ENCODE data around the gene MYCBP. TPM values are rescaled to one million over a fixed set of nuclear protein-coding genes. Genes with fewer than 3 reads are reported as not detected.

The MYCBP gene
- total RNA-seq, 1 experiment from 2014 or later: 17.4 TPM

DNA sequence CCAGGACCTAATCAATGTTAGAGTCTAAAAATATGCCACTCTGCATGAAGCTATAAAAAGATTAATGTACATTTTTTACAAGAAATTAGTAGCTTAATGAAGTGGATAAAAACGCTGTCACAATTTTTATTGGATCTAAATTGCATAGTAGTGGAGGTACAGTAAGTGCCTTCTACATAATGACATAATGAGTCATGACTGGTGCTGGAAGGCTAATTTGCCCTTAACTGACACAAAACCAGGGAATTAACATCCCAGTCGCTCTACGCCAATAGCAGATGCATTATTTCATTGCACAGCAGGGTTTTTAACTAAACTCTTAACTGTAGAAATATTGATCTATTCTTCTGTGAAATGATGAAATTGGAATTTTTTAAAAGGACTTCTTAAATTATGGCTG is 46.9 kb downstream of the MYCBP start:
- intact Hi-C loops (cut with micrococcal nuclease; ENCODE audit: unreplicated experiment) (no loop called here), in situ Hi-C loops (cut with HindIII; ENCODE audit: low pct_unique_long_range_greater_than_20kb, low sequenced_read_pairs) (no loop called here)
- peaks cover 20% of the 10 kb centered on the region for H3K27me3 ChIP-seq (ENCODE audit: control insufficient read depth, insufficient read depth, low read length)
- ChIA-PET POLR2A (no interaction called here), CTCF (interaction anchor here (0.6 to 1.5 kb wide), 2 partner anchors 9 to 106 kb away, joined by 4 read pairs; no protein-coding TSS in a partner anchor)
- ATAC-seq (no peak), DNase-seq (ENCODE audit: low read depth, low spot score) (no peak)
- H3K4me1 ChIP-seq (ENCODE audit: control insufficient read depth, insufficient read depth, low read length): no peaks in the 10 kb centered on the region; the same call in 1 of the 2 replicates
- H3K36me3 ChIP-seq (ENCODE audit: control insufficient read depth, insufficient read depth, low read length): no peaks in the 10 kb centered on the region
- no TSS peak for BruUV-seq (replicated peaks)
- H3K9me3 ChIP-seq (ENCODE audit: control insufficient read depth, insufficient read depth, low read depth, low read length): no peaks in the 10 kb centered on the region
- no peak overlapping the region for H3K27ac ChIP-seq (ENCODE audit: low read length)
- TF ChIP-seq TCF7L2 (IDR thresholded peaks at IDR 0.05; ENCODE audit: low read depth, low read length) (no peak), REST (IDR thresholded peaks at IDR 0.05; ENCODE audit: insufficient read depth in 1 of 2, low read depth in 2 of 2, low read length in 1 of 2) (no peak), CTCF (IDR thresholded peaks at IDR 0.05) (no peak), SIN3A (IDR thresholded peaks at IDR 0.05; ENCODE audit: borderline replicate concordance, insufficient read depth, low read depth, low read length) (no peak), POLR2AphosphoS5 (IDR thresholded peaks at IDR 0.05; ENCODE audit: low read depth, low read length) (no peak)
- no peak overlapping the region for H3K4me3 ChIP-seq (ENCODE audit: low read depth in 2 of 2, low read length in 2 of 2)

GRCh38 chr1:38820860-38821259 is 52.3 kb downstream of the MYCBP start:
- Histone ChIP-seq H3K4me3 (ENCODE audit: low read depth in 2 of 2, low read length in 2 of 2) (no peak overlapping the region), H3K9me3 (ENCODE audit: control insufficient read depth, insufficient read depth, low read depth, low read length) (no peaks in the 10 kb centered on the region), H3K4me1 (ENCODE audit: control insufficient read depth, insufficient read depth, low read length) (peaks cover 6% of the 10 kb centered on the region; the same call in 1 of the 2 replicates), H3K27ac (ENCODE audit: low read length) (no peak overlapping the region), H3K27me3 (ENCODE audit: control insufficient read depth, insufficient read depth, low read length) (peaks cover 14% of the 10 kb centered on the region), H3K36me3 (ENCODE audit: control insufficient read depth, insufficient read depth, low read length) (0 out of 2 replicates have a peak, but pooled peaks cover 2% of the 10 kb centered on the region)
- in situ Hi-C loops (cut with HindIII; ENCODE audit: low pct_unique_long_range_greater_than_20kb, low sequenced_read_pairs): no loop called here
- TF ChIP-seq TCF7L2 (IDR thresholded peaks at IDR 0.05; ENCODE audit: low read depth, low read length) (no peak), SIN3A (IDR thresholded peaks at IDR 0.05; ENCODE audit: borderline replicate concordance, insufficient read depth, low read depth, low read length) (no peak), REST (IDR thresholded peaks at IDR 0.05; ENCODE audit: insufficient read depth in 1 of 2, low read depth in 2 of 2, low read length in 1 of 2) (no peak), POLR2AphosphoS5 (IDR thresholded peaks at IDR 0.05; ENCODE audit: low read depth, low read length) (no peak), CTCF (IDR thresholded peaks at IDR 0.05) (no peak)
- ATAC-seq (no peak), DNase-seq (ENCODE audit: low read depth, low spot score) (no peak)
- intact Hi-C loops (cut with micrococcal nuclease; ENCODE audit: unreplicated experiment): no loop called here
- ChIA-PET POLR2A (no interaction called here), CTCF (interaction anchor here (1.2 kb wide), 1 partner anchor 14 kb away, joined by 3 read pairs; no protein-coding TSS in a partner anchor)
- BruUV-seq (replicated peaks): no TSS peak
